Psoas muscle (tissue), 8 donors: ENCODE measurements around the gene CCDC197. TPM values are rescaled to one million over a fixed set of nuclear protein-coding genes. Genes with fewer than 3 reads are reported as not detected.

ENCODE experiments used
- ATAC-seq, 4 donors: fragments of 200-7000 bp; cut with Tn5 transposase; one replicate each; pipeline ENCODE4 v1.9.1; 2020; ENCODE audit warnings: moderate library complexity in 3 of 4, mild to moderate bottlenecking in 2 of 4
- DNase-seq, 2 donors: peaks; one replicate each; pipeline ENCODE4 v3.0.0-alpha.2; 2020
- H3K27ac ChIP-seq: fragments of 200-600 bp; one replicate; pipeline ENCODE4 v1.8.0; 2022
- H3K27me3 ChIP-seq, 3 donors: fragments of 200-600 bp in 1 of 3; one replicate each; pipeline versions ENCODE4 v1.6.1 to v1.8.0; 2013 to 2022; ENCODE audit warnings: low read length in 2 of 3, mild to moderate bottlenecking in 2 of 3, moderate library complexity in 1 of 3; ENCODE audit not compliant: insufficient read depth in 3 of 3
- H3K36me3 ChIP-seq, 2 donors: fragments of 200-600 bp in 1 of 2; one replicate each; pipeline versions ENCODE4 v1.6.1 to v1.8.0; 2013 to 2022; ENCODE audit warnings: low read depth in 1 of 2, mild to moderate bottlenecking in 1 of 2, moderate library complexity in 1 of 2; ENCODE audit not compliant: insufficient read depth in 1 of 2
- H3K4me1 ChIP-seq: fragments of 200-600 bp; one replicate; pipeline ENCODE4 v1.8.0; 2022
- H3K4me3 ChIP-seq: fragments of 200-600 bp; one replicate; pipeline ENCODE4 v1.8.0; 2022; ENCODE audit warnings: mild to moderate bottlenecking
- H3K9me3 ChIP-seq: fragments of 200-600 bp; one replicate; pipeline ENCODE4 v1.8.0; 2022
- WGBS, 3 donors: extraction: QIAGEN DNeasy Blood & Tissue Kit; methylation state at CpG; one replicate each; pipeline versions ENCODE4 v1.1.6 to v1.1.7; 2013; 5-methylcytosine and 5-hydroxymethylcytosine counted together
- intact Hi-C, 2 donors: fragments of 100-400 bp; cut with DNase I; formaldehyde crosslinking; loops; one replicate each; pipeline versions ENCODE4 v1.11.0 to v1.14.2; 2022
- polyA plus RNA-seq, 3 donors: library from polyadenylated mRNA; stranded (reverse); fragments of 200-250 nt; gene quantifications; one replicate each; pipeline ENCODE4 v1.2.3, GENCODE V29; 2013
- total RNA-seq, 4 donors: library from RNA; stranded (reverse); fragmentation: NEBNext Ultra II Directional in 2 of 4; extraction: Animal tissue kit (Norgen Biotek cat#: 25700) in 2 of 4; gene quantifications; one replicate each; pipeline versions ENCODE4 v1.2.1 to v1.2.4, GENCODE V29; 2021 to 2023
- TF ChIP-seq, protein P1 (sequence below): fragments of 200-600 bp; IDR thresholded peaks from one replicate; pipeline ENCODE4 v1.8.0; 2022; ENCODE audit warnings: antibody characterized with exemption
- donor health status: healthy with polysubstance abuse.
- donor health status: DM: no; HTN: no; CAD: no; lungs with moderate emphysema.
- donor health status: Bipolar disorder and iron deficiency.
- donor health status: healthy.
- donor health status: DM: yes; HTN: yes; CAD: no.
- donor health status: DM: no; HTN: no; CAD: no.
- donor health status: DM: no; HTN: no; CAD: no.
- donor health status: DM: yes; HTN: yes; CAD: no.

Gene CCDC197
- total and polyA plus RNA-seq, 7 donors: 0.04 to 3.9 (median 0.71) TPM

DNA sequence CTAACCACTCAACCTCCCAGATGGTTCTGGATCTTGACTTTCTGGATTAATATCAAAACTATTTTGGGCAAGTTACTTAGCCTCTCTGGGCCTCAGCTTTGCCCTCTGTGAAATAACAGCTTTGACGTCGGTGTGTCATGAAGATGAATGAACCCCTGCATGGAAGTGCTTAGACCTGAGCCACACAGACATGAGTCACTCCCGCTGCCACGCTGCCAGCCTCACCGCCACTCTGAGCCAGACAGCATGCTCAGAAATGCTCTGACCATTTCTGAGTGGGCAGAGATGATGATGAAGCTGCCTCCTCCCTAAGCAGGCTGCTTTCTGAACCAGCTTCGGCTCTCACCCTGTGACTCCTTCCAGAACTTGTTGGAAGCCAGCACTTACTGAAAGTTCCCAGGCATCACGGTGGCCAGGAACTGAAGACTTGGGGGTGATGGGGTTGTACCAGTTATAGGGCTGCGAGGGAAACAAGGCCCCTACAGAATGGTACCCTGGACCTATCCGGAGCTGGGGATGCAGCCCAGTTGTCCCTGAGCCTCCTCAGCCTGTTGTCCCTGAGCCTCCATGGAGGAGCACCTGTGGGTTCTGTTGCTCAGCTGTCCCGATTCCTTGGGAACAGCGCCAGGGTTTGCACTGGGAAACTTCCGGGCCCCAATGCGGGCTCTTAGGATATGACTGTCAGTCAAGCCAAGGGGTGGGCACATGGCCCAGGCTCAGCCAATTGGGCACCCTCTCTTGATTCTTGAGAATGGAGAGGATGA is 2.0 kb upstream of the CCDC197 start:
- no peaks in the 10 kb centered on the region for H3K36me3 ChIP-seq
- peaks cover 48% of the 10 kb centered on the region for H3K4me1 ChIP-seq
- intact Hi-C loops: loop anchor here in 1 of 2 donors (5.0 kb wide), 1 partner anchor 38 kb away; no protein-coding TSS in a partner anchor
- peak overlapping the region; percentile 43 for H3K4me3 ChIP-seq
- 11 to 25% (median 22%) methylated on average over 13 of the region's 13 CpGs for WGBS, 3 donors
- no peaks in the 10 kb centered on the region for H3K27me3 ChIP-seq
- H3K9me3 ChIP-seq: no peaks in the 10 kb centered on the region
- TF ChIP-seq, protein P1, sequence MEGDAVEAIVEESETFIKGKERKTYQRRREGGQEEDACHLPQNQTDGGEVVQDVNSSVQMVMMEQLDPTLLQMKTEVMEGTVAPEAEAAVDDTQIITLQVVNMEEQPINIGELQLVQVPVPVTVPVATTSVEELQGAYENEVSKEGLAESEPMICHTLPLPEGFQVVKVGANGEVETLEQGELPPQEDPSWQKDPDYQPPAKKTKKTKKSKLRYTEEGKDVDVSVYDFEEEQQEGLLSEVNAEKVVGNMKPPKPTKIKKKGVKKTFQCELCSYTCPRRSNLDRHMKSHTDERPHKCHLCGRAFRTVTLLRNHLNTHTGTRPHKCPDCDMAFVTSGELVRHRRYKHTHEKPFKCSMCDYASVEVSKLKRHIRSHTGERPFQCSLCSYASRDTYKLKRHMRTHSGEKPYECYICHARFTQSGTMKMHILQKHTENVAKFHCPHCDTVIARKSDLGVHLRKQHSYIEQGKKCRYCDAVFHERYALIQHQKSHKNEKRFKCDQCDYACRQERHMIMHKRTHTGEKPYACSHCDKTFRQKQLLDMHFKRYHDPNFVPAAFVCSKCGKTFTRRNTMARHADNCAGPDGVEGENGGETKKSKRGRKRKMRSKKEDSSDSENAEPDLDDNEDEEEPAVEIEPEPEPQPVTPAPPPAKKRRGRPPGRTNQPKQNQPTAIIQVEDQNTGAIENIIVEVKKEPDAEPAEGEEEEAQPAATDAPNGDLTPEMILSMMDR: no peak
- ATAC-seq: peak; percentile 81 to 84 (median 84)
- peak overlapping the region; percentile 93 for H3K27ac ChIP-seq
- DNase-seq: peak; percentile 80 to 92

DNA sequence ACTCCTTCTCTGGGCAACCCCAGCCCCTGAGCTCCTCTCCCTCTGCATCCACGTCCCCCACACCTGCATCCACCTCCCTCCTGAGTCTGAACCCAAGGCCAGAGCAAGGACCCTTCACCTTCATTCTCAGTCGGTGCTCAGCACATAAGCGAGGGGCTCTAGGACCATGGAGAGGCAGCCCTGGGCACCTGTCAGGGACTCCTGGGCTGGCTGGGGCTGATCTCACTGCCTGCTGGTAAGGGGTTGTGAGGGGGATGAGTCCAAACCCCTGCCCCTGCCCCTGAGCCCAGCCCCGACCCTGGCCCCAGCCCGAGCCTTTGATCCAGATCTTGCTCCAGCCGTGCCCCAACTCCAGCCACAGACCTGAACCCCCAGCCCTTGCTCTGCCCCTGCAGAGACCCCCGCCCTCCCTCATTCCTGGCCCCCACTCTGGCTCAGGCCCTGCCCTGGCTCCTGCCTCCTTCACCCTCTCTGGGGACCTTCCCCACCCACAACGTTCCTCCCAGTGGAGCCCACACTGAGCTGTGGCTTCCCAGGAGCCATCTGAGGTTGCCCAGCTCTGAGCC is 888 bp upstream of the CCDC197 start:
- Histone ChIP-seq H3K36me3 (no peaks in the 10 kb centered on the region), H3K4me3 (peak overlapping the region; percentile 43), H3K4me1 (peaks cover 51% of the 10 kb centered on the region), H3K27ac (peak overlapping the region; percentile 93), H3K9me3 (no peaks in the 10 kb centered on the region), H3K27me3 (no peaks in the 10 kb centered on the region)
- WGBS, 3 donors: 62 to 70% (median 63%) methylated on average over 8 of the region's 8 CpGs
- DNase-seq (peak in 1 of 2 donors; percentile 52), ATAC-seq (peak in 1 of 4 donors; percentile 16)
- intact Hi-C loops: loop anchor here in 1 of 2 donors (5.0 kb wide), 1 partner anchor 39 kb away; no protein-coding TSS in a partner anchor
- TF ChIP-seq, protein P1: no peak

DNA sequence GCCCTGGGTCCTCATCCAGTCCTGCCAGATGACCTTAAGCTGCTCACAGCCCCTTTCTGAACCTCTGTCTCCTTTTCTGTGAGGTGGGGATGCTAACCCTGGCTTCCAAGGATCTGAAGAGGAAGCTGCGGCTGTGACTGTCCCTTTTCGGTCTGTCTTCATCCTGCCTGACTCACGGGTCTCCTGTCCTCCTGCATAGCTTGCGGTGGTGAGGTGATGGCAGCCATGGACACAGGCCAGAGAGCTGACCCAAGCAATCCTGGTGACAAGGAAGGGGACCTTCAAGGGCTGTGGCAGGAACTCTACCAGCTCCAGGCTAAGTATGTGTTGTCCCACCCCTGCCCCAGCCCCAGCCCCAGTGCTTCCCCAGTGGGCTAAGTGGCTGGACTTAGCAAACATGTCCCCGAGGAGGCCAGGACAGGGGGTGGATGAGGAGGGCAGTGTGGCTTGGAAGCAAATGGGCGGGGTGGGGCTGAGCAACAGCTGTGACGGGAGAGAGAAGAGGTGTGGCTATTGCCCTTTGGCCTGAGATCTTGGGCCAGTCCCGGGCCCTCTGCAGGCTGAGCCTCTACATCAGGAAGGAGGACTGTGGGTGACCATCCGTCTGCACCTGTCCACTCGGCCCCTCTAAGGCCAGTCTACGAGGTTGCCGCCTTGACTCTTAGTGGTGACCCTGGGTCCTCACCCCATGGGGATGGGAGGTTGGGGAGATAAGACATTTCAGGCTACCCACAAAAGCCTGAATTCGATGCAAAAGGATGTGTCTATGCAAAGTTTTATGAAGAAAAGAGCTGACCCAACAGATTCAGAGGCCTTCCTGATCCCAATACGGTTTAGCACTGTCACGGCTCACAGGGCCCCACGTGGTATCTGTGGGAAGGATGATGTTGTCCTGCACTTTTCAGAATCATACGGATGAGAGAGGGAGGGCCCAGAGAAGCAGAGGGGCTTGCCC is 1.1 kb downstream of the CCDC197 start:
- TF ChIP-seq, protein P1: no peak
- H3K4me1 ChIP-seq: peaks cover 56% of the 10 kb centered on the region
- H3K27me3 ChIP-seq: no peaks in the 10 kb centered on the region
- WGBS, 3 donors: 36 to 61% (median 43%) methylated on average over 17 of the region's 17 CpGs
- DNase-seq (peak; percentile 63 to 83), ATAC-seq (peak; percentile 56 to 66 (median 58))
- H3K9me3 ChIP-seq: no peaks in the 10 kb centered on the region
- peak overlapping the region; percentile 93 for H3K27ac ChIP-seq
- no peaks in the 10 kb centered on the region for H3K36me3 ChIP-seq
- no peak overlapping the region for H3K4me3 ChIP-seq
- intact Hi-C loops: loop anchor here in 1 of 2 donors (5.0 kb wide), 1 partner anchor 41 kb away; no protein-coding TSS in a partner anchor

DNA sequence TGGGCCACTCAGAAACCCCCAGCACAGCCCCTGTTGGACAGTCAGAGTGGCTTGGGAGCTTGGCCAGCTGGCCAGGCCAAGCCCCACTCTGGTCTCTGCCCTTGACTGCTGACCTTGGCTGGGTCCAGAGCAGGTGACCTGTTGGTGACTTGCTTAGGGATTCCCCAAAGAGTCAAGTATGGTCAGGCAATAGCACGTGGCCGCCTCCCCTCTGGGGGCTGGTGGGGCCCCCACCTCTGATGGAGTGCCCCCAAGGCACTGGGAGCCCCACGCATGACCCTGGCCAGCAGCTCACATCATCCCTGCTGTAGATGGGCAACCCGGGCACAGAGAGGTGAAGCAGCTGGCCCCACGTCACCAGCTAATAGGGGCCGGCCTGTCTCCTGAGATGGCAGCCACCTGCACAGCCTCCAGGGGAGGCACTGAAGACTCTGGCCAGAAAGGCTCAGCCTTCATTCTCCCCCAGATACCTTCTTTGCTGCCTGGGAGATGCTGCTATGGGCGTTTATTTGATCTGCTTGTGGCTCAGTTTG is 1.8 kb downstream of the CCDC197 start:
- Histone ChIP-seq H3K36me3 (no peaks in the 10 kb centered on the region), H3K9me3 (no peaks in the 10 kb centered on the region), H3K27me3 (no peaks in the 10 kb centered on the region), H3K4me1 (peaks cover 48% of the 10 kb centered on the region), H3K27ac (peak overlapping the region; percentile 93), H3K4me3 (no peak overlapping the region)
- ATAC-seq: no peak
- intact Hi-C loops: loop anchor here in 1 of 2 donors (5.0 kb wide), 1 partner anchor 42 kb away; no protein-coding TSS in a partner anchor
- peak in 1 of 2 donors; percentile 57 for DNase-seq
- TF ChIP-seq, protein P1: no peak
- 65 to 74% (median 68%) methylated on average over 7 of the region's 7 CpGs for WGBS, 3 donors
